HEK293T (cell line): Measurements from ENCODE around the gene MACROH2A1.

Experiments used
- BHLHE40 ChIP-seq: fragments of 450-650 bp; IDR thresholded peaks from 2 replicates; pipeline ENCODE4 v1.6.1; 2016; ENCODE audit warnings: mild to moderate bottlenecking, moderate library complexity, borderline replicate concordance
- FOXM1 ChIP-seq: fragments of 450-650 bp; IDR thresholded peaks from 2 replicates; pipeline ENCODE4 v1.6.1; 2017; ENCODE audit warnings: mild to moderate bottlenecking, borderline replicate concordance
- LEF1 ChIP-seq: fragments of 450-650 bp; IDR thresholded peaks from 2 replicates; pipeline ENCODE4 v1.6.1; 2017; ENCODE audit warnings: mild to moderate bottlenecking, borderline replicate concordance
- PKNOX1 ChIP-seq: fragments of 450-650 bp; IDR thresholded peaks from 2 replicates; pipeline ENCODE4 v1.6.1; 2016

- no peak for TF ChIP-seq BHLHE40
- TF ChIP-seq FOXM1 = no peak
- no peak for TF ChIP-seq PKNOX1
- TF ChIP-seq LEF1 = no peak
Measured at GRCh38 chr5:135369952-135370351, 29.1 kb downstream of the MACROH2A1 start.
